Measurements from ENCODE around the gene DENND1A.

DENND1A gene

DNA sequence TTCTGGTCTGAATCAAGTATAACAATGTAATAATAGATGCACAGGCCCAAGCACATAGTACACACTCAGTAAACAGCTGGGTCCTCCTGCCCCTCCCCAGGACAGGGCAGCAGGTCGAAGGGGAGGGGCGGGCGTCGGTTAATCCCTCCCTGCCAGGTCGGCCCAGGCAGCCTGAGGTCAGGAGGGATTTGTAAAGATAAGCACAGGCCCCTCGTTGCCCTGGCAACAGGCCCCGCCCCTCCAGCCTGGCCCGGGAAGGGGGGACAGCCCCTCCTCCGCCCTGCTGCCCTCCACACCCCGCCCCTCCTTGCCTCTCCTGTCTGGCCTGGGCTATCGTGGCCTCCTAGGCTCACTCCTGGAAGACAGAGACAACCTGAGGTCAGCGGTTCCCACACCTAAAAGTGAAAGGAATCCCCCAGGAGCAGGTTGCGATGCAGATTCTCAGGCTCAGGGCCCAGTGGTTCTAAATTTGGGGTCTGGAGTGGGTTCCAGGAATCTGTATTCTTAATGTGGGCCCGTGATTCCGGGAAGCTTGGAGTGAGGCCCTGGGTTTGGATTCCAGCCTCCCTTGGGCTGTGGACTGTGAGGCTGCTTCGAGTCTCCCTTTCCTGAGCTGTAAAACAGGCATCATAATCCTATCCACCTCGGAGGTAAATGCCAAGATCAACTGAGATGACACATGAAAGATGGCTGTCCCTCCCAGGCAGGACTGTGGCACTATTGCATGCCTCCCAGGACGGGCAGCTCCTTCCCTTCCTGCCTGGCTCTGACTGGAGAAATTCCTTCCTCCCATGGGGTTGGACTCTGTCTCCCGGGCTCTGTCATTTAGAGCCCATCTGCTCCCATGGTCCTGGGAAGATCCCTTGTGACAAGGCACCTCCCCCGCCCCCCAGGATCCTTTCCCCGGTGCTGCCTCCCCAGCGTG, 569.5 kb downstream of the DENND1A start:
- DNase-seq = no peak

DNA sequence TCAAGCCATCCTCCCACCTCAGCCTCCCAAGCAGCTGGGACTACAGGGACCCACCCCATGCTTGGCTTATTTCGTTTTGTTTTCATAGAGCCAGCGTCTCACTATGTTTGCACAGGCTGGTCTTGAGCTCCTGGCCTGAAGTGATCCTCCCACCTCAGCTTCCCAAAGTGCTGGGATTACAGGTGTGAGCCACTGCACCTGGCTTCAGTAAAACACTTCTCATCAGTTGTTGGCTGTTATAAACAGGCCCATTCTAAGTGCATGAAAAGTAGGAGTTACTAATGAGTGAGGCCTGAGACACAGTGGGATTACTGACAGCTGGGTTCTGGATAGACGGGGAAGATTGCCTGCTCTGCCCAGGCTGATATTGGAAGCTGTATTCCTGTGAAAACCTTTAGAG, 570.4 kb downstream of the DENND1A start:
- no peak for DNase-seq

DNA sequence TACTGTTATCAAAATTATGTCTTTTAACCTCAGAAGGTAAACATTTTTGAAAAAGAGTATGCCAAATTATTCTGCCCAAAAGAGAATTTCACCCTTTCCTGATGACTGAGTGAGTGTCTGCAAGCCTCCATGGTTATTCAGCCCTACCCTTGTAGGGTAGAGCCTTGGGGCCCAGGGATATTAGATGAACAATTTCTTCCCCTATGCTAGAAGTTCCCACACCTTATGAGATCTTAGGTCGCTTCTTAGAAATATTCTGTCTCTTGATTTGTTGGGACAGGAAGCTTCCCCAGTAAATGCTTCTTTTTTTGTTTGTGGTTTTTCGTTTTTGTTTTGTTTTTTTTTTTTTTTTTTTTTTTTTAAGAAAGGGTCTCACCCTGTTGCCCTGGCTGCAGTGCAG, 570.8 kb downstream of the DENND1A start:
- no peak for DNase-seq

DNA sequence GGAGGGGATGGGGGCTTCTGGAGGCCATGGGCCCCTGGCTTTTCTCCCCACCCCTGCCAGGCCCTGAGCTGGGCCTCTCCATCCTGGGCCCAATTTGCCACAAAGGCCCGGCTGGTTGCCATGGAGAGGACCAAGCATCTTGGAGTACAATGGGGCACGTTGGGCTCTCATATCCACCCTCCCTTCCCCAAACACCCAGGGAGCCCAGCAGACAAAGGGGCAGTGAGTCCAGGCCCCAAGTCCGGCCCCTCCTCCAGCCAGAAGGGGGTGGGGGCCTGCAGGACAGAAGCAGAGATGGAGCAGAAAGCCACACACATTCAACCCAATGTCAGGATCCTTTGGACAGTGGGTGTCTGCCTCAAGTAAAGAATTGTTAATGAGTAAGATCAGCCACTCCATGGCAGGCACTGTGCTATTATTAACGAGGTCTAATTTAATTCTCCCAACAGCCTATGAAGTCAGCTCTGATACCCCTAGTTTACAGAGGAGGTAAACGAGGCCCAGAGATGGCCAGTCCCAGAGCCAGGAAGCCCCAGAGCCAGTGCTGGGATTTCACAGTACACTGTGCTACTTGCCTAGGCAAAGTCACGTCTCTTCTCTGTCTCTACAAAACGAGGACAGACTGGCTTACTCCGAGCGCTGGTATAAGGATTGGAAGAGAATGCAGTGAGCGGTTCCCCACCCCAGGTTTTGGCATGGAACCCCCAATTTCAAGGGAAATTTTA, 571.6 kb downstream of the DENND1A start:
- no peak for DNase-seq

DNA sequence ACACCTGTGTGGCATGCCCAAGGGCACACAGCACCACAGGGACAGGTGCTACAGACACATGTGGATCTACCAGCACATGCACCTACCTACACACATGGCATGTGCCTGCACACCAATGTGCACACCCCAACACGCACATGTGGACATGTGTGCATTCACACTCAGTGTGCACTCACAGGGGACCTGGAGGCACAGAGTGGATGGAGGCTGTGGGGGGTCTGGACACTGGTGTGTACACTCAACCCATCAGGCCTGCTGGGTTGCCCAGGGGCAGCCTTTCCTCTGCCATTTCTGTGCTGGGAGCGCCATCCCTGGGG, 572.2 kb downstream of the DENND1A start:
- DNase-seq = no peak

DNA sequence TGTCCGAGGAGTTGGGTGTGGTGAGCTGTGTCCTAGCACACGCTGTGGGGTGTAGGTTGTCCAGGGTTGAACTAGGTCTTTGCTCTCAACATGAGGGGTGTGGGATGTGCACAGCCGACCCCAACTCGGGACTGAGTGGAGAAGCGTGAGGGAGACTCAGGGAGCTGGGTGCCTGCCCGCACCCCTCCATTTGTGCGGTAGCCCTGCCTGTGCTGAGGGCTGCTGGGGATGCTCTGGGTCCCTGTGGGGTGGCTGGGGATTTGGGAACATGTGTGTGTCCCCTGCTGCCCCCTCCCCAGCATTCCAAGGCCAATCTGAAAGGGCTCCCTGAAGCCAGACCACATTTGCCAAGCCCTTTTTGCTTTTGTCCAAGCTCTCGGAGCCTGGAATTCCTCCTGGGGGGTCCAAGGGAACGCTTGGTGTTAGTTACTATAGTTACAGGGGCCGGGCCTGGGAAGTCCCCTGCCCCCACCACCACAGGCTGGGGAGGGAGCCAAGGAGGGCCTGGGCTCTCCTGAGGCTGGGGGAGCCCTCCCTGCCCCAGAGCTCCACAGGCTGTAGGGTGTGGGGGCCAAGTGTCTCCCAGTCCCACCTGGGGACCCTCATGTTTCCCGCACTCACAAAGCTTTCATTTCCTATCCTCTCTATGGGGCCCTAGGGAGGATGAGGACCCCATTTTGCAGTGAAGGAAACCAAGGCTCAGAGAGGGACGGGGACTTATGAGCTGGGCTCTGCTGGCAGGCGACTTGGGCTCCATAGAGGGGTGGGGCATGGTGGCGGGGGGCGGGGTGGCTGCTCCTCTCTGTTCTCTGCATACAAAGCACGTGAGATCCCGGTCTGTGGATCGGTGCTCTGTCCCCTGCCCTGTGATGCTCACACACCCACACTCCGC, 572.8 kb downstream of the DENND1A start:
- no peak for DNase-seq

DNA sequence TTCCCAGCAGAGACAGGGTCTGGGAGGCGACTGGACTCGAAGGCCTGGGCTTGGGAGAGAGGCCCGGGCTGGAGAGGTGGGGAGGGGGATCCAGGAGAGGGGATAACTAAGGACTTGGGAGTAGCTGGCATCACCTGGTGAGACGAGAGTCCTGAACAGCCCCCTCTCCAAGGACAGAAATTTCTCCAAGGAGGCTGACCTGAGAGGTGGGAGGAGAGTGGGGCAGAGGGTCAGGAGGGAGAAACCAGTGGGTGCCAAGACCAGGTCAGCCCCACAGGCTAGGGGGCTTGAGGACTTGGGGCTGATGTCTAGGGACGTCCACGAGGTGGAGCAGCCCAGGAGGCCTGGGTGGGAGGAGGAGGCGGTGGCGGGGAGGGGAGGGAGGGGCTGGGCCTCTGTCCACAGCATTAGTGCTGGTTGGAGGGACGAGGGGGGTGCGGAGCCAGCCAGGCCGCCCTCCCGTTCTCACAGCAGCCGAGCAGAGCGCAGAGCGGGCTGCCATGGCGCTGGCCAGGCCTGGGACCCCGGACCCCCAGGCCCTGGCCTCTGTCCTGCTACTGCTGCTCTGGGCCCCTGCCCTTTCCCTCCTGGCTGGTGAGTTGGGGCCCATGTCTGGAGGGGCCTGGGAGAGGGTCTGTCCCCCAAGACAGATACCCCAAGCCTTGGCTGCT, 574.0 kb downstream of the DENND1A start, which contains the start of gene CRB2:
CRB2 (plus strand) TSS at position 437 of the 671 bp plus-strand sequence; CDS start at position 501, 64 bp downstream.
- no peak for DNase-seq

DNA sequence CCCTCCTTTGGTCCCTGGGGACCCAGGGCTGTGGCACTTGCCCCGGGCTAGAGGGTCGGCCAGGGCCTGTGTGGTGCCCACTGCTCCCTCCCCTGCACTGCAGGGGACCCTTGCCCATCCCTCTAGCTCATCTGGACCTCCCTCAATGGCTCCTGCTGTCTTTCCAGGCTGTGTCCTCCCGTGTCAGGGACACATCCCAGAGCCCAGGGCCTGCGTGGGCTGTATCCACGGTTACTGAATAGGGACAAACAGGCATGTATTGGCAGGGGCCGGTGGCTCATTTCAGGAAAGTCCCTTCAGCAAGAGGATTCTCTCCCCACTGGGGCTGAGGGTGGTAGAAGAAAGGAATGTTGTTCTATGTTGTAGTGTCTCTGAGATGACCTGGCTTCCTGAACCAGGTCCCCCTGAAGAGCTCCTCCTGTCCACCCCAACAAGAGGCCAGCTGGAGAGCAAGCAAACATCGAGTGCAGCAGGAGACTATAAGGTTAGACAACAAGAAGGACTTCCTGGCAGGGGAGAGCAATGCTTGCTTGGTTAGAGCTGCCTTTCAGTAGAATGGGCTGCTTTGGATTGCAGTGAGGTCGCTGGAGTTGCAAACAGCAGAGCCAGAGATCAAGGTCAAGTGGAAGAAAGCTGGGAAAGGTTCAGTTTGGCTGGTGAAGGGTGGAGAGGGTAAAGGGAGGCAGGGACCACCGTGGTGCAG, 575.0 kb downstream of the DENND1A start:
- DNase-seq = no peak

DNA sequence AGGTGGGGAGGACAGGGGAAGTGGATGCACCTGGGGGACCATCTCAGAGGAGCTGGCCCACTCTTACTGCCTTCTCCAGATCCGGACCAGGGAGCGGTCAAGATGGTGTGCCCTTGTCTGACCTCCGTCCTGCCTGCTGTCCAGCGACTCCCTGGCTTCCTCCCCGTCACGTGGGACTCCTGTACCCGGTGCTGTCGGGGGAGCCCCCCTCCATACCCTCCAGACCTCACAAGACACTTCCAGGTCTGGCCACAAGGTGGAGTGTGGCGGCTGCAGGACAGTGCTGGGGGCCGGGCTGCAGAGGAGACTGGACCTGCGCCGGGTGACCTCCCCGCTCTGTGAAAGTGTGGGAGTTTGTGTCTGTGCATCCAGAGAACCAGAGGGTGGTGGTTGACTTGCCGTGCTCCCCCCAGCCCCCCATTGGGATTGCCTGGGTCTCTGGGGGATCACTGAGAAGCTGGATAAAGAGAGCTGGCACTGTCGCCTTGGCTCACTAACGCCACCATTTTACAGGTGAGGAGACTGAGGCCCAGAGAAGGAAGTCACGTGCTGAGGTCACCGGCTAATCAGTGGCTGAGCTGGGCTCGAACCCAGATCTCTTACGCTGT, 575.8 kb downstream of the DENND1A start:
- peak; percentile 41 for DNase-seq

DNA sequence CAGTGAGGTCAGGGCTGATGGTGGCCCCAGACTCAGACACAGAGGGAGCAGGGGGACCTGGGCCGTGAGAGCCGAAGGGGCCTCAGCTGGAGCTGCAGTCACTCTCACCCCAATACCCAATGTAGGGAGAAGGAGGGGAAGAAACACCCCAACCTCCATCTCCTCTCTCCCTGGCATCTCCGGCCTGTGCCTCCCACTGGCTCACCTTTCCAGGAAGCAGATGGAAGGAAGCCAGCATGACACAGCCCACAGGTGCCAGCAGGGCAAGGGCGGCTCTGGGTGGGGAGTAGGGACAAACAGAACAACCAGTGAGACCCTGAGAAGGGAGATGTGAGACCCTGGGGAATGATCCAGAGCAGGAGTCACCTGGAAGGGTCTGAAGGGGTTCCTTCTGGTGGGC, 576.9 kb downstream of the DENND1A start:
- no peak for DNase-seq

DNA sequence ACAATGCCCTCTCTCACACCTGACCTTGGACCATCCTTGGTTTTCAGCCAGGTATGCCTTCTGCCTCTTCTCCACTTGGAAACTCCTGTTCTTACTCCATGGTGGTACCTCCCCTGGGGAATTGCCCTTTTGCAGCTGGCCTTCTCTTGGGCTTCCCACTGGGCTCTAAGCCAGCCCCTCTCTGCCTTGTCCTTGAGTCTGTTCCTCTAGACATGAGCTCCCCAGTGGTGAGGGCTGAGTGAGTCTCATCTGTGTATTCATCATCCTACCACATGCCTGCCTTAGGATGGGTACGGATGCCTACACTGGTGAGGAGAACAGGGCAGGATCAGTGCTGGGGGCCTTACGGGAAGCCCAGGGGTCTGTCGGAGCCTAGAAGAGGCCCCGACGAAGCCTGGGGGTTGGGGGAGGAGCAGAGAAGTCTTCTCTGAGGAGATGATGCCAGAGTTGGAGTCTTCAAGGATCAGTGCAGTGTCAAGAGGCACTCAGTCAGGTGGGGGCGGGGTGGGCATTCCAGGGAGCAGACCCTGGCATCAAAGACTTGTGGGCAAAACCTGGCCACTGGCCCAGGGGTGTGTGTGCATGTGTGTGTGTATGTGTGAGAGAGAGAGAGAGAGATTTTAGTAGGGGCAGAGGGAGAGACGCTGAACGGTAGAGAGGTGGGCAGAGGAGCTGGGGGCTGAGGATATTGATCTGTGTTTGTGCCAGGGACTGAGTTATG, 579.2 kb downstream of the DENND1A start:
- DNase-seq = no peak

DNA sequence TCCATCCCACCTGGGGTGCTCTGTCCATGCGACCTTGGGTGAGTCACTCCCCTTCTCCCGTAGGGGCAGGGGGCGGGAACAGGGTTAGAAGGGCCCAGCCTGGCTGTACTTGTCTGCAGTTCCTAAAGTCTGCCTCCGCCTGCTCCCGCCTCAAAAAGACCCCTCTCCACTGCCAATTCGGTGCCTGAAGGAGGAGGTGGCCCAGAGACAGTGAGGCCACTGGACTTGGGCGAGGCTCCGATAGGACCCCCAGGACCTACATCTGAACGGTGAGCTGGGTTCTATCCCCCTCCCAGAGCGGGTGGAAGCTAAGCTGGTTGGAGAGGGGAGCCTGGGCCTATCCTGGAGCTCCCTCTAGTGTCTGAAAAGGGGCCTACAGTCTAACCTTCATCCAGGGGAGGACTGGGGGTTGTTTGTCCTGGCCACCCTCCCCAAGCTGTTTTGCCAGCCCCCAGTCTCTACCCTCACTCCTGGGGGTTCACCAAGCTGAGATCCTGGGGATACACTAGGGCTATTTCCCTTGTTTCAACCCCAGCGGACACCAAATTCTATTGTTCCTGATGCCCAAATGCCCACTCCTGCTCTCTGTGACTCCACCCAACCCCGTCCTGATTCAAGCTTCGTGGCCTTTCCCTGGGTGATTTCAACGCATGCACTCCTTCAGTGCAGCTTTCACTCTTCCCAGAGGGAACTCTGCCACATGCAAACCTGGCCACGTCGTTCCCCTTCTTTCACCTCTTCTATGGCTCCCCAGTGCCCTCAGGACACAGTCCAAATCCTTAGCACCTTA, 580.0 kb downstream of the DENND1A start:
- DNase-seq = peak; percentile 56

DNA sequence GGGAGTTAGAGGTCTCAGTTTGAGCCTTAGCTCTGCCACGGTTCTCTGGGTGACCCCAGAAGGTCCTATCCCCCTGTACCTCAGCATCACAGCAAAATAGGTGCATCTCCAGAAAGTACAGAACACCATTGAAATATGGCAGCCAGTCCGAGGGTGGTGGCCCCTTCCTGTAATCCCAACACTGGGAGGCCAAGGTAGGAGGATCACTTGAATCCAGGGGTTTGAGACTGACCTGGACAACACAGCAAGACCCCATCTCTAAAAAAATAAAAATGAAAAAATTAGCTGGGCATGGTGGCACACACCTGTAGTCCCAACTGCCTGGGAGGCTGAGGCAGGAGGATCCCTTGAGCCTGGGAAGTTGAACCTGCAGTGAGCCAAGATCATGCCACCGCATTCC, 580.9 kb downstream of the DENND1A start:
- DNase-seq = no peak

DNA sequence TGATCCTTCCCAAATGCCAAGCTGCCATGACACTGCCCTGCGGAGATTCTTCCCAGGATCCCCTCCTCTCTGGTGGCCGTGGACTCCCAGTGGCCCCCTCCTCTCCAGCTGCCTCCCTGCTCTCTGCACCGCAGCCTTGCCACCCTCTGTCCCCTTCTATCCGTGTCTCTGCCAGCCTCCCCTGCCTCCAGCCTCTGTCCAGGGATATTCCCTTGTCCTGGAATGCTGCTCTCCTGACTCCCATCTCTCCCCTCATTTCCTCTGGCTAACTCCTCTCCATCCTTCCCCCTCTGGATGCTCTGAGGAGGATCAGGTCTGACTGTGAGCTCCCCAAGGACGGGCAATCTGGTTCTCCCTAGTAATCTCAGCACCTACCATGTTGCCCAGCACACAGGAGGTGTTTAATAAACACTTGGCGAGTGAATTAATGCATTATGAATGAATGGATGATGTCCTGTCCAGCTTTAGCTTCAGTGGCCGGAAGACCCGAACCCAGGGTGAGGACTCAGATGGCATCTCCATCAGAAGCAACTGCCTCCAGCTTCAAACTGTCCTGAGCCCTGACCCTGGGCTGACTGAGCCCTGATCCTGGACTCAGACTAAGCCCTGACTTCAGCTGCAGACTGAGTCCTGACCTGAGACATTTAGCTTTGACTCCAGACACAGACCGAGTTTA, 581.5 kb downstream of the DENND1A start:
- DNase-seq = no peak

DNA sequence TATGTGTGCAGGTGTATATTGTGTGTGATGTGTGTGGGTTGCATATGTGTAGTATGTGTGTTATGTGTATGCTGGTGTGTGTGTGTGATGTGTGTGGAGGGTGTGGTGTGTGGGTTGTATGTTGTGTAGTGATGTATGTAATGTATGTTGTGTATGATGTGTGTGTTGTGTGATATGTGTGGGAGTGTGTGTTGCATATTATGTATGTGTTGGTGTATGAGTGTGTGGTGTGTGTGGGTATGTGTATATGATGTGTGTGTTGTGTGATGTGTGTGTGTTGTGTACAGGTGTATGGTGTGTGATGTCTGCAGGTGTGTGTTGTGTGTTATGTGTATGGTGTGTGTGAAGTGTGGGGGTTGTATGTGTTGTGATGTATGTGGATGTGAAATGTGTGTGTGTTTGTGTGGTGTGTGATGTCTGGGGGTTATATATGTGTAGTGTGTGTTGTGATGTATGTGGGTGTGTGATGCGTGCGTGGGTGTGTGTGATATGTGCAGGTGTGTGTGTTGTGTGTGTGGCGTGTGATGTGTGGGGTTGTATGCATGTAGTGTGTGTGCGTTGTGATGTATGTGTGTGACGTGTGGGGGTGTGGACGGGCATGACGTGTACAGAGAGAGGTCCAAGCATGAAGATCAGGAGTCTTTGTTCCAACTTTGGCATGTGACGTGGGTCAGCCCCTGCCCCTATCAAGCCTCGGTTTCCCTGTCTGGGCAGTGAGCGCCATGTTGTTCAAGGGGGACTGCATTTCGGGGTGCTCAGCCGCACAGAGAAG, 582.5 kb downstream of the DENND1A start:
- DNase-seq = no peak

DNA sequence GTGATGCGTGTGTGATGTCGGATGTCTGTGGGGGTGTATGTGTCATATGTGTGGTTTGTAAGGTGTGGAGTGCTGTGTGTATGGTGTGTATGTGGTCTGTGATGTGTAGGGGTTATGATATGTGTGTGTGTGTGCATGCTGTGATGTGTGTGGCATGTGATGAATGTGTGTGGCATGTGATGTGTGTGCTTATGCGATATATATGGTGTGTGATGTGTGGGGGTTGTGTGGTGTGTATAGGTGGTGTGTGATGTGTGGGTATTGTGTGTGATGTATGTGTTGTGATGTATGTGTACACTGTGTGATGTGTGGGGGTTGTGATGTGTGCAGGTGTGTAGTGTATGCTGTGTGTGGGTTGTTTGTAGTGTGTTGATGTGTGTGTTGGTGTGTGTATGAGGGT, 583.1 kb downstream of the DENND1A start:
- no peak for DNase-seq

DNA sequence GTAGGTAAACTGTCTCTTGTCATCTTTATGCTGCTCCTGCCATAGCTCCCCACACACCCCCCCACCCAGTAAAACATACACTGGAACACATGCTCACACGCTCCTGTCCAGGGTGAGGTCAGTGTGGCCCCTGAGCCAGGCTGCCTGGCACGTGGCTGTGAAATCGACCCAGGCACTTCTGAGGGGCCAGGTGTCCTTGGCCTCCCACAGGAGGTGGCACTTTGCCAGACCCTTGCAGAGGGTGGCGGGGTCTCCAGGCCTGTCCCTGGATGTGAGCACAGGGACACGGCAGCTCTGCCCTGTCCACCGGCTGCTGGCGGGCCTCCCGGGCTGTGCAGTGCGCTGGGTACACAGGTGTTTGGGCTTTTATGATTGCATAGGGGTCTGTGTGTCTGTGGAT, 583.9 kb downstream of the DENND1A start:
- DNase-seq = no peak

DNA sequence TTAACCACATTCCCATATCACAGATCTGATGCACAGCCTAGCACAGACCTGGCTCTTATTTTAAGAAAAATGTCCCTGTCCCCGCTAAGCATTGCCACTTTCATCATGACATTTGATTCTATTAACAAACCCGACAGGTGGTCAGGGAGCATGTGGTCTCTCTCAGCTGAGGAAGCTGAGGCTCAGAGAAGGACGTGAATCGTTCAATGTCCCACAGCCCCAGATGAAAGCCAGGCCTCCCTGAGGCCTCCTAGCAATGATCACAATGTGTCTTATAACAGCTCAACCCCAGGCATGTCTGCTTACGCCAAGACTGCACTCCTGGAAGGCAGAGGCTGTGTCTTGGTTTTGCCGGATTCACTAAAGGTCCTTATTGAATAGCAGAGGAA, 584.4 kb downstream of the DENND1A start:
- DNase-seq = no peak
